A549 (cell line): Measurements from ENCODE around the gene PRPF40A. TPM values are rescaled to one million over a fixed set of nuclear protein-coding genes. Genes with fewer than 3 reads are reported as not detected.

Source experiments
- ATAC-seq, 2 experiments: fragments of 200-7000 bp in 1 of 2; fragments of >200 bp in 1 of 2; cut with Nextera tagmentation in 1 of 2; cut with Tn5 transposase in 1 of 2; 3 replicates each; pipeline versions ENCODE4 v1.8.0 to v1.9.1; 2018 to 2020; ENCODE audit warnings: mild to moderate bottlenecking in 1 of 2, moderate library complexity in 1 of 2
- CTCF ChIA-PET: fragments of 300-600 bp; sonication (Branson Sonifier 250); formaldehyde crosslinking; extraction: SDS; loops from one replicate; lab custom pipeline; 2021; ENCODE audit warnings: antibody characterized with exemption, inconsistent platforms; lab: Yijun Ruan, JAX
- POLR2A ChIA-PET: fragments of 350-600 bp; formaldehyde crosslinking; extraction: SDS; loops from one replicate; lab custom pipeline; 2021; ENCODE audit warnings: antibody characterized with exemption, inconsistent platforms; lab: Yijun Ruan, JAX
- DNase-seq, 2 experiments: peaks; one replicate each; pipeline versions ENCODE4 v3.0.0 to v3.0.0-alpha.2; 2011 to 2016; ENCODE audit warnings: low read depth in 1 of 2, low spot score in 1 of 2
- FAIRE-seq: peaks from 2 replicates; lab custom pipeline; 2011; peaks lifted over from hg19 to GRCh38; lab: Jason Lieb, UNC
- H3K27ac ChIP-seq, 2 experiments: fragments of >200 bp; sonication (Bioruptor Twin); formaldehyde crosslinking; 3 replicates each; pipeline ENCODE4 v1.5.1; 2016 to 2017
- H3K4me1 ChIP-seq: fragments of >200 bp; sonication (Bioruptor Twin); formaldehyde crosslinking; 3 replicates; pipeline ENCODE4 v1.6.1; 2016
- H3K4me2 ChIP-seq: fragments of >200 bp; sonication (Bioruptor Twin); formaldehyde crosslinking; 3 replicates; pipeline ENCODE4 v1.6.1; 2016
- H3K4me3 ChIP-seq: fragments of >200 bp; sonication (Bioruptor Twin); formaldehyde crosslinking; 3 replicates; pipeline ENCODE4 v1.5.1; 2016
- H3K9me3 ChIP-seq: fragments of >200 bp; sonication (Bioruptor Twin); formaldehyde crosslinking; 3 replicates; pipeline ENCODE4 v1.6.1; 2016
- ATOH8 ChIP-seq: fragments of 250-450 bp; sonication (Bioruptor Pico); IDR thresholded peaks from 2 replicates; pipeline ENCODE4 v1.5.0; 2020; ENCODE audit warnings: low read depth, mild to moderate bottlenecking, moderate library complexity
- BCL3 ChIP-seq: fragments of >200 bp; sonication (Bioruptor Twin); formaldehyde crosslinking; IDR thresholded peaks from 3 replicates; pipeline ENCODE4 v1.6.1; 2016
- BHLHE40 ChIP-seq: IDR thresholded peaks from 2 replicates; pipeline ENCODE4 v1.6.1; 2012; ENCODE audit warnings: low read depth, low read length, inconsistent platforms
- CHD2 ChIP-seq: fragments of 150-350 bp; IDR thresholded peaks from 2 replicates; pipeline ENCODE4 v1.6.1; 2014; ENCODE audit warnings: low read length; ENCODE audit not compliant: partially characterized antibody
- CTCF ChIP-seq: fragments of >200 bp; sonication (Bioruptor Twin); formaldehyde crosslinking; IDR thresholded peaks from 3 replicates; pipeline ENCODE4 v1.5.1; 2016
- EP300 ChIP-seq, 2 experiments: fragments of >200 bp; sonication (Bioruptor Twin); formaldehyde crosslinking; IDR thresholded peaks; 2 replicates in 1 of 2; 3 replicates in 1 of 2; pipeline ENCODE4 v1.6.1; 2016 to 2017
- FOSB ChIP-seq: fragments of 250-450 bp; sonication (Bioruptor Pico); IDR thresholded peaks from 2 replicates; pipeline ENCODE4 v1.5.0; 2020; ENCODE audit warnings: mild to moderate bottlenecking, moderate library complexity
- FOXS1 ChIP-seq: fragments of 250-450 bp; sonication (Bioruptor Pico); IDR thresholded peaks from 2 replicates; pipeline ENCODE4 v1.5.0; 2020; ENCODE audit warnings: mild to moderate bottlenecking, moderate library complexity
- GATA3 ChIP-seq: IDR thresholded peaks from 2 replicates; pipeline ENCODE4 v1.6.1; 2012; ENCODE audit warnings: borderline replicate concordance
- HOXA7 ChIP-seq: fragments of 250-450 bp; sonication (Bioruptor Pico); IDR thresholded peaks from 2 replicates; pipeline ENCODE4 v1.5.0; 2020; ENCODE audit warnings: mild to moderate bottlenecking, moderate library complexity
- HOXB5 ChIP-seq: fragments of 250-450 bp; sonication (Bioruptor Pico); IDR thresholded peaks from 2 replicates; pipeline ENCODE4 v1.5.0; 2020; ENCODE audit warnings: mild to moderate bottlenecking, moderate library complexity
- KDM1A ChIP-seq: fragments of 200-600 bp; sonication (generic); IDR thresholded peaks from 2 replicates; pipeline ENCODE4 v1.6.1; 2016; ENCODE audit warnings: low read depth, mild to moderate bottlenecking
- KDM5A ChIP-seq: fragments of 200-600 bp; sonication (generic); IDR thresholded peaks from 2 replicates; pipeline ENCODE4 v1.6.1; 2016; ENCODE audit warnings: antibody characterized with exemption, mild to moderate bottlenecking
- MAFK ChIP-seq: fragments of 450-650 bp; IDR thresholded peaks from 2 replicates; pipeline ENCODE4 v1.6.1; 2014; ENCODE audit not compliant: partially characterized antibody
- POLR2AphosphoS2 ChIP-seq: conservative IDR thresholded peaks from 2 replicates; pipeline ENCODE4 v1.6.1; 2012; ENCODE audit warnings: low read length, improper control_type of control experiment, inconsistent platforms
- RARB ChIP-seq: fragments of 250-450 bp; sonication (Bioruptor Pico); IDR thresholded peaks from 2 replicates; pipeline ENCODE4 v1.8.0; 2021; ENCODE audit warnings: mild to moderate bottlenecking, moderate library complexity
- TFCP2L1 ChIP-seq: fragments of 250-450 bp; sonication (Bioruptor Pico); IDR thresholded peaks from 2 replicates; pipeline ENCODE4 v1.5.0; 2021; ENCODE audit warnings: mild to moderate bottlenecking
- ZFP36 ChIP-seq: fragments of 450-650 bp; IDR thresholded peaks from 2 replicates; pipeline ENCODE4 v1.6.1; 2014; ENCODE audit warnings: borderline replicate concordance; ENCODE audit not compliant: partially characterized antibody
- WGBS: methylation state at CpG from one replicate; pipeline ENCODE4 v1.1.6; 2017; ENCODE audit errors: missing lambda C conversion rate; 5-methylcytosine and 5-hydroxymethylcytosine counted together
- polyA plus RNA-seq, 4 experiments: library from polyadenylated mRNA; depleted of rRNA in 3 of 4; stranded (reverse); fragments of >200 nt; fragmentation: RNase III in 1 of 4; extraction: RNeasy Plus Mini Kit Qiagen cat#74134 plus additional on column Dnase treatment in 1 of 4; gene quantifications; 2 replicates in 3 of 4; 3 replicates in 1 of 4; pipeline ENCODE4 v1.2.3, GENCODE V29; 2011 to 2017
- TF ChIP-seq, protein P1 (sequence below): IDR thresholded peaks from 2 replicates; pipeline ENCODE4 v1.6.1; 2012
- TF ChIP-seq, protein P2 (sequence below): fragments of 200-600 bp; sonication (generic); IDR thresholded peaks from 2 replicates; pipeline ENCODE4 v1.6.1; 2016; ENCODE audit warnings: antibody characterized with exemption, mild to moderate bottlenecking, moderate library complexity

The PRPF40A gene
- polyA plus RNA-seq, 2 of the 4 experiments (the other 2 are of a cell fraction): 75.1 to 186 TPM

- TF ChIP-seq CTCF (no peak), EP300 (IDR thresholded peaks at IDR 0.05) (no peak), KDM5A (peak; percentile 69), GATA3 (no peak; the same call in 1 of the 2 replicates), POLR2AphosphoS2 (no peak), CHD2 (peak; percentile 35), BCL3 (peak; percentile 63; the same call in 1 of the 3 replicates), FOXS1 (CRISPR knock-in tag) (no peak), RARB (CRISPR knock-in tag) (no peak), HOXA7 (CRISPR knock-in tag) (no peak), TFCP2L1 (CRISPR knock-in tag) (no peak), MAFK (no peak), HOXB5 (CRISPR knock-in tag) (no peak), ATOH8 (CRISPR knock-in tag) (no peak), KDM1A (no peak)
- TF ChIP-seq, protein P1, sequence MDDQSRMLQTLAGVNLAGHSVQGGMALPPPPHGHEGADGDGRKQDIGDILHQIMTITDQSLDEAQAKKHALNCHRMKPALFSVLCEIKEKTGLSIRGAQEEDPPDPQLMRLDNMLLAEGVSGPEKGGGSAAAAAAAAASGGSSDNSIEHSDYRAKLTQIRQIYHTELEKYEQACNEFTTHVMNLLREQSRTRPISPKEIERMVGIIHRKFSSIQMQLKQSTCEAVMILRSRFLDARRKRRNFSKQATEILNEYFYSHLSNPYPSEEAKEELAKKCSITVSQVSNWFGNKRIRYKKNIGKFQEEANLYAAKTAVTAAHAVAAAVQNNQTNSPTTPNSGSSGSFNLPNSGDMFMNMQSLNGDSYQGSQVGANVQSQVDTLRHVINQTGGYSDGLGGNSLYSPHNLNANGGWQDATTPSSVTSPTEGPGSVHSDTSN: peak; percentile 96
- TF ChIP-seq, all 56 proteins: peak for 9
These were observed at the start of gene PRPF40A (continued) for GRCh38 chr2:152717228-152718075.

DNA sequence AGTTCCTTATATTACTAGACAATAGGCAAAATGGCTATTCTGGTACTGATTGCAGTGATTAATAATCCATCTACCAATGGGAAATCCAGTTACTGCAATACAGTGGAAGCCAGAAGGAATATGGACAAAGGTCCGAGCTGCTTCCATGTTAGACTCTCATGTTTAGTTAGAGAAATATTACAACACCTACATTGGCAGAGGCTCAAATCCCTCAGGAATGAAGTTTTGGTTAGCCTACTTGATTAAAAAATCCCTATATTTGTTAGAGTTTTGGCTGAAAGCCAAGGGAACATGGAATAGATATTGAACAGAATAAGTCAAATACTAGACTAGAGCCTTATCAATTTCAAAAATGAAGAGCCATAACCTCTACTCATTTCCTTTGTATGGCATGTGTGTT, 49.7 kb upstream of the PRPF40A start:
- ChIA-PET CTCF (interaction anchor here (1.6 kb wide), 1 partner anchor 741 kb away, joined by 4 read pairs; no protein-coding TSS in a partner anchor), POLR2A (no interaction called here)
- 81% methylated on average over 1 of the region's 1 CpG for WGBS
- Histone ChIP-seq H3K9me3 (no peaks in the 10 kb centered on the region), H3K27ac (no peak overlapping the region), H3K4me2 (no peak overlapping the region), H3K4me3 (no peak overlapping the region), H3K4me1 (no peaks in the 10 kb centered on the region)
- no peak for FAIRE-seq
- TF ChIP-seq ZFP36: no peak
- TF ChIP-seq GATA3: no peak
- TF ChIP-seq KDM1A: no peak
- TF ChIP-seq FOXS1 (CRISPR knock-in tag): no peak
- TF ChIP-seq, protein P2, sequence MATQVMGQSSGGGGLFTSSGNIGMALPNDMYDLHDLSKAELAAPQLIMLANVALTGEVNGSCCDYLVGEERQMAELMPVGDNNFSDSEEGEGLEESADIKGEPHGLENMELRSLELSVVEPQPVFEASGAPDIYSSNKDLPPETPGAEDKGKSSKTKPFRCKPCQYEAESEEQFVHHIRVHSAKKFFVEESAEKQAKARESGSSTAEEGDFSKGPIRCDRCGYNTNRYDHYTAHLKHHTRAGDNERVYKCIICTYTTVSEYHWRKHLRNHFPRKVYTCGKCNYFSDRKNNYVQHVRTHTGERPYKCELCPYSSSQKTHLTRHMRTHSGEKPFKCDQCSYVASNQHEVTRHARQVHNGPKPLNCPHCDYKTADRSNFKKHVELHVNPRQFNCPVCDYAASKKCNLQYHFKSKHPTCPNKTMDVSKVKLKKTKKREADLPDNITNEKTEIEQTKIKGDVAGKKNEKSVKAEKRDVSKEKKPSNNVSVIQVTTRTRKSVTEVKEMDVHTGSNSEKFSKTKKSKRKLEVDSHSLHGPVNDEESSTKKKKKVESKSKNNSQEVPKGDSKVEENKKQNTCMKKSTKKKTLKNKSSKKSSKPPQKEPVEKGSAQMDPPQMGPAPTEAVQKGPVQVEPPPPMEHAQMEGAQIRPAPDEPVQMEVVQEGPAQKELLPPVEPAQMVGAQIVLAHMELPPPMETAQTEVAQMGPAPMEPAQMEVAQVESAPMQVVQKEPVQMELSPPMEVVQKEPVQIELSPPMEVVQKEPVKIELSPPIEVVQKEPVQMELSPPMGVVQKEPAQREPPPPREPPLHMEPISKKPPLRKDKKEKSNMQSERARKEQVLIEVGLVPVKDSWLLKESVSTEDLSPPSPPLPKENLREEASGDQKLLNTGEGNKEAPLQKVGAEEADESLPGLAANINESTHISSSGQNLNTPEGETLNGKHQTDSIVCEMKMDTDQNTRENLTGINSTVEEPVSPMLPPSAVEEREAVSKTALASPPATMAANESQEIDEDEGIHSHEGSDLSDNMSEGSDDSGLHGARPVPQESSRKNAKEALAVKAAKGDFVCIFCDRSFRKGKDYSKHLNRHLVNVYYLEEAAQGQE: no peak
- TF ChIP-seq BHLHE40: no peak
- TF ChIP-seq FOSB (CRISPR knock-in tag): no peak
- ATAC-seq: no peak
- DNase-seq: no peak
